ENCODE measurements around the gene VSTM2L.

The VSTM2L gene

GRCh38 chr20:37971561-37972127 is 68.7 kb downstream of the VSTM2L start:
- DNase-seq: no peak

- DNase-seq: no peak
Observed at GRCh38 chr20:37972256-37973058, 69.5 kb downstream of the VSTM2L start.

GRCh38 chr20:37973059-37973910 is 70.4 kb downstream of the VSTM2L start:
- DNase-seq: no peak

- no peak for DNase-seq
Observed at GRCh38 chr20:37976887-37977286, 74.0 kb downstream of the VSTM2L start.

DNA sequence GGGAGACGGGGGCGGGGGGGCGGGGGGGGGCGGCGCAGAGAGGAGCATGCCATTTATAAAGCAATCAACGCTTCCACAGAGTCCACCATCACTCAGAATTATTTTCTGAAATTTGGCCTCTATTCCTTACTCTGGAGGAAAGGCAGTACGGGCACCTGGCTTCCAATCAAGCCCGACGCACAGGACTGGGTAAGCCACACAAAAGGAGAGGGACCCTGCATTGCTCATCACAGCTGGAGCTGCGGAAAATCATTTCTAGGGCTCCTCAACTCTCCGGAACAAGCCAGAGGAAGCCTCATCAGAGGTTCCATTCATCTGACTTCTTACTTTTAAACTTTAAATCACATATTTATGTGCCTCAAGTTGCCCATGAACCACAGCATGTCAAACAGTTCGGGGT is 74.4 kb downstream of the VSTM2L start:
- DNase-seq: no peak

DNA sequence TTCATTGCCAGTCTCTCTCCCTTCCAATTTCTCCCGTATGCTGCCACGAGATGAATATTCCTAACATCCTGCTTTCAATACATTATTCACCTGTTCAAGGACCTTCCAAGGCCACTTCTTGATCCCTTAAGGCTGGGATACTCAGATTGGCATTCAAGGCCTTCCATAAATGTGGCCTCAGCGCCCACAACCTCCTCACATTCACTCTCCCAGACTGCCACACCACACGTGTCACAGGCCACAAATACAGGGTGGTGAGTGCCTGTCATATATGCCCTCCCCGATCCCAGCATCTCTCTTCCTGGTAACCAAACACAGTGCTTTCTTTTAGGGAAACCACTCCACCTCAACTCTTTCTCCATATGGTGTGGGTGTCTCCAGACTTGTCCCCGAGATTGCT is 74.9 kb downstream of the VSTM2L start:
- no peak for DNase-seq

DNA sequence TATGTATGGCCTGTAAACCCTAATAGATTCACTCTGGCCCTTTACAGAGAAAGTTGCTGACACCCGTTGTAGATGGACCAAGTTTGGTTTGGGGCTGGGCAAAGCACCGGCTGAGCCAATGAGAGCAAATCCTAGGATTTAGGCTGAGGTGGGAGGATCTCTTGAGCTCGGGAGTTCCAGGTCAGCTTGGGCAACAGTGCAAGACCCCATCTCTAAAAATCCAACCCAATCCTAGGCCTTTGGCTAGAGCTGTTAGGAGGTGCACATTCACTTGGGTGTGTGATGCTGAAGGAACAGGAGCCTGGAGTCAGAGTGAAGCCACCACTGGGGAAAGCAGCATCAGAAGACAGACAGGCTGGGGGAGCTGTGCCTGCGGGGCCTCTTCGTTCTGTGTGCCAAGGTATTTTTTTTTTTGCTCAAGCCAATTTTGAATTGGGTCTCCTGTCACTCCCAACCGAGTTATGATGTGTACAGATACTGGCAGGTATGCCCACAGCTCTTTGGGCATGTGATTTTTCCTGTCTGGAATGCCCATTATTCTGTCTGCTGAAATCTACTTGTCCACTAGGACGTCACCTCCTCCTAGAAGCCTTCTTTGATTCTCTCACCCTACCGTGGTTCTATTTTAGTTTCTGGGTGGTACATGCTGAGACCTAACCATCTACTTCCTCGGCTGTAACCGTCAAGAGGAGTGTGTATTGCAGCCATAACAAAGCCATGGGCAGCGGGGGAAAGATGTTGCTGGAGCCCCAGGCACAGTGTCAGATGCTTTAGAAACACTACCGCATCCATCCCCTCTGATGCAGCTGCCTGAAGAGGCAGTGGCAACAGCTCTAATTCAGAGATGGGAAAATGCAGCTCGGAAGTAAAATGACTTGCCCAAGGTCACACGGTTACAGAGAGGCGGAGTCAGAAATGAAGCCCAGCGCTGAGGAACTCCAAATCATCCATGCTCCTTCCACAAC is 76.4 kb downstream of the VSTM2L start:
- DNase-seq: no peak

GRCh38 chr20:37980383-37980782 is 77.5 kb downstream of the VSTM2L start:
- peak; percentile 65 for DNase-seq

DNA sequence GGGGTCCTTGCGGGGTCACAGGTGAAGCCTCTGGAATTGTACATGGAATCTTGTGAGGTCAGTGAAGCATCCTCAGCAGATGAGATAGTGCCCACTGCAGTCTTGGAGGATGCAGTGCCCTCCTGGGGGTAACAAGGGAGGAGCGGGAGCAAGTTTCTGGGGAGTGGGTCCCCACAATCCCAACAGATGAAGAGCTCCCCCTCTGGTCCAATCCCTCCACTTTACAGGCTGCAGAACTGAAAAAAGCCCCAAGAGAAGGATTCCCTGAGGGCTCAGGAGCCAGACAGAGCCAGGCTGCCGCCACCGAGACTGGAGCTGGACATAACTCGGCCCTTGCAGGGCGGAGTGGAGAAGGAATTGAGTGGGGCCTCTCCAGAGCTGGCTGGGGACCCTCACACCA is 77.9 kb downstream of the VSTM2L start:
- DNase-seq: no peak

DNA sequence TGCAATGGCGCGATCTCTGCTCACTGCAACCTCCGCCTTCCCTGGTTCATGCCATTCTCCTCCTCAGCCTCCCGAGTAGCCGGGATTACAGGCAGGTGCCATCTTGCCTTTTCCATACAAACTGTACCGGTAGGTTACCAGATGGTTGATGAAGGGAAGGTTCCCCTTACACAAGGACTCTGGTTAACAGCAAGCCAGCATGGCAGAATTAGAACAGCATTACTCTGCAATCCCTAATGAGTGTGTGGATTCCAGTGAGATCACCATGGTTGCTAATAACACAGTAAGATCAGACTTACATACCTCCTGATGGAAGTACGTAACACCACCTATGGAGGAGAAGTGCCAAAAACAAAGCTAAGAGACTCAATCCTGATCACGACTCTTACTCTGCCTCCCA is 78.6 kb downstream of the VSTM2L start:
- peak; percentile 21 for DNase-seq

- DNase-seq: no peak
Observed at GRCh38 chr20:37983286-37983685, 80.4 kb downstream of the VSTM2L start.

DNA sequence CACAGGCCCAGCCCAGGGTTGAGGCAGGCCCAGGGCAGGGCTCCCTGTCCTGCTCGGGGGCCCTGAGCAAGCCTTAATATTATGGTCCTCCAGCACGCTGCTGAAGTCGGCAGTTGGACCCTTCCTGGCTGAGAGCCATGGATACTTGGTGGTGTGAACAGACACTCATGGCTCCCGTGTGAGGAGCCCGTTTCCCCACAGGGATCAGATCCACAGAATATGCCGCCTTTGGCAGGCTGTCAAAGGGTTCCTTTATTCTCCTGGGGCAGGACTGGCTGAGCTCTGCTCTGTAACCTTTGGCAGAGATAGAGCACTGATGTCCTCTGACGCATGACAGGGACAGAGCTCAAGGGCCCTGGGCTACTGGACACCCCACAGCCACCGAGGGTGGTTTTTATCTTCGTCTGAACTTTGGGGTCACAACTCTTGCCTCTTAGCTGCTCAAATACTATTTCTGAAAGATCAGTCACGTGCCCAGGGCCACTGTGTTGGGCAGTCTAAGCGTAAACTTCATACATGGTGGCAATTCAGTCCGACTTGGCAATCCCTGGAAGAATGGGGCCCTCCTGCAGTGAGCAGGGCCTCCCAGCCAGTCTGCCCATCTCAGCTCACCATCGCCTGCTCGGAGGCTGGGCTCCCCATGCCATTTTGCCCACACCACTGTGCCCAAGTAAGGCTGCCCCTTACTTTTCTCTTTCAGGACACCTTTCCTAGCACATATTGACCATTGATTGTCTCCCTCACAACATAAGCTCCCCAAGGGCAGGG is 81.3 kb downstream of the VSTM2L start:
- no peak for DNase-seq

GRCh38 chr20:37986044-37986858 is 83.3 kb downstream of the VSTM2L start:
- no peak for DNase-seq

GRCh38 chr20:37986873-37987601 is 84.1 kb downstream of the VSTM2L start:
- peak; percentile 90 for DNase-seq

- peak; percentile 65 for DNase-seq
Observed at GRCh38 chr20:37987602-37988290, 84.8 kb downstream of the VSTM2L start.

DNA sequence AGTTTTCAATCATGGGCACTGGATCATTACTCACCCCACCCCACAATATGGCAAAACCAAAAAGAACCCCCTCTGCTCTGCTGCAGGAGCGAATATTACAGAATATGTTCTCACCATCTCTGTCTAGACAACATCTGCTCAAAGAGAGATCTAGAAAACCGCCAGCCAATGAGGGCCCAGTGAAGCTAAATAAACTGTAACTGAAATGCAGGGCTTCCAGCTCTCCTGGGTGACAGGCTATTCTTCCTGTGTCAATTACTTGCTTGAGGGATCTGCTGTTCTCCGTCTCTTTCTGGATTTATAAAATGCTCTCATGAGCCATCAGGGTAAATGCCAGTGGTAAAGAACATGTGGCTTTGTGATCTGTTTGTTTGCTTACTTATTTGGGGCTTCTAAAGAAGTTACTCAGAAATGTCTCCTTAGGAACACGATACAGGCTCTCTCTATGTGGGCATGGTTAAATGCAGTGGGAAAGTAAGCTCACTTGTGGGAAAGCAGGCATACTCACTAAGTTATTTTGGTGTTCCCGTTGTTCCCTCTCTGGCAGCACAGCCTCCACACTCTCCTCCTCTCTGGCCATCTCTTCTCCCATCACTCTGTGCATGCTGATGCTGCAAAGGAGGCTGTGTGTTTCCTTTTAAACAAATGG is 85.5 kb downstream of the VSTM2L start:
- DNase-seq: peak; percentile 56

DNA sequence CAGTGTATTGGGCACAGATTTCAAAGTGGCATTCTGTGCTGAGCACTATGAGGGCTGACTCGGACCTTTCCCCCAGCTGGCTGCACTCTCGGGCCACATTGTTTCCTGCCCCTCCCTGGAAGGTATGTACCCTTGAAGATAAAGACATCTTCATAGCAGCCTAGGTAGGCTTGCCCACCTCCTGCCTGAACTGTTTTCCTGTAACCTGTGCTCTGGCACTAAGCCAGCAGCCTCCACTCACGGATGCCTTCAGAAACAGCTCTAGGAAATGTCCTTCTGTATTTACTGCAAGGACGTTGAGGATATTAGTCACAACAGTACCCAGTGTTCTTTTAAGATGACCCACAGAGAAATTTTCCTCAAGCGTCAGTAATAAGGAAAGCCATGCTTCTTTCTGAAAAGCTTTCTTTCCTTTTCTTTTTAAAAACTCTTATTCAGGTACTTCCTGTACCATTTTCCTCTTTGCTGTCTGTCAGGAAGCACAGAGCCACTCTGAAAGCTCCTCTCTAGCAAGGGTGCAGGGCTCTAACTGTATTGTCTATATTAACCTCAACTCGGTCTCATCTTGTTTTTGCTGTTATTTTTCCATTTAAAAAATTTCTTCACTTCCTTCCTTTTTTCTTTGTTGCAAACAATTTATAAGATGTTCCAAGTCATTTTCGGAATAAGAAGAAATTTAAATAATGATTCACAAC is 86.8 kb downstream of the VSTM2L start:
- peak; percentile 47 for DNase-seq

DNA sequence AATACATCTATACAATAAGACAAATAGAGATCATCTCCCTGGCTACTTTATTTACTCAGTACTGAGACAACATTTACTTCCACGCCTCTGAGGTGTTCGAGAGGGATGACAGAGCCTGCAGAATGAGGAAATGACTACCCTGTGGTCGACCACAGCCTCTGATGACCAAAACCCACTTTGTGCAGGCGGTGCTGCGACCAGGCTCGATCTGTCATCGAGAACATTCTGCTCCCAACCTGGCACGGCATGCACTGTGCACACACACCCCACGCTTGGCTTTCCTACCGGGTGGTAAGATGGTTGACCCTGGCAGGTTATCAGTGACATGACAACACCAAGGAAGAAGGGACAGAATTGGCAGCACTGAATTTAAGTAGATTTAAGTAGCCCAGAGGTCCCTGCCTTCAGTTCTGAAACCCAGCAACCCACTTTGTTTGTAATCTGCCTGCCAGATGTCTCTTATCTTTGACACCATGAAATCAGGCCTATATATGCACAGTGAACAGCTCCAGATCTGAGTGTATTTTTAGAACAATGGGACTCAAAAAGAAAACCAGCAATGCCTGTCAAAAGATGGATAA is 87.7 kb downstream of the VSTM2L start:
- DNase-seq: peak; percentile 90

Measured in NCI-H82 (cell line).